Psoas muscle (tissue), 8 donors: Measurements from ENCODE around the gene SLC16A12. TPM values are rescaled to one million over a fixed set of nuclear protein-coding genes. Genes with fewer than 3 reads are reported as not detected.

Experiments
- ATAC-seq, 4 donors: fragments of 200-7000 bp; cut with Tn5 transposase; one replicate each; pipeline ENCODE4 v1.9.1; 2020; ENCODE audit warnings: moderate library complexity in 3 of 4, mild to moderate bottlenecking in 2 of 4
- DNase-seq, 2 donors: peaks; one replicate each; pipeline ENCODE4 v3.0.0-alpha.2; 2020
- H3K27ac ChIP-seq: fragments of 200-600 bp; one replicate; pipeline ENCODE4 v1.8.0; 2022
- H3K27me3 ChIP-seq, 3 donors: fragments of 200-600 bp in 1 of 3; one replicate each; pipeline versions ENCODE4 v1.6.1 to v1.8.0; 2013 to 2022; ENCODE audit warnings: low read length in 2 of 3, mild to moderate bottlenecking in 2 of 3, moderate library complexity in 1 of 3; ENCODE audit not compliant: insufficient read depth in 3 of 3
- H3K36me3 ChIP-seq, 2 donors: fragments of 200-600 bp in 1 of 2; one replicate each; pipeline versions ENCODE4 v1.6.1 to v1.8.0; 2013 to 2022; ENCODE audit warnings: low read depth in 1 of 2, mild to moderate bottlenecking in 1 of 2, moderate library complexity in 1 of 2; ENCODE audit not compliant: insufficient read depth in 1 of 2
- H3K4me1 ChIP-seq: fragments of 200-600 bp; one replicate; pipeline ENCODE4 v1.8.0; 2022
- H3K4me3 ChIP-seq: fragments of 200-600 bp; one replicate; pipeline ENCODE4 v1.8.0; 2022; ENCODE audit warnings: mild to moderate bottlenecking
- H3K9me3 ChIP-seq: fragments of 200-600 bp; one replicate; pipeline ENCODE4 v1.8.0; 2022
- WGBS, 3 donors: extraction: QIAGEN DNeasy Blood & Tissue Kit; methylation state at CpG; one replicate each; pipeline versions ENCODE4 v1.1.6 to v1.1.7; 2013; 5-methylcytosine and 5-hydroxymethylcytosine counted together
- intact Hi-C, 2 donors: fragments of 100-400 bp; cut with DNase I; formaldehyde crosslinking; loops; one replicate each; pipeline versions ENCODE4 v1.11.0 to v1.14.2; 2022
- polyA plus RNA-seq, 3 donors: library from polyadenylated mRNA; stranded (reverse); fragments of 200-250 nt; gene quantifications; one replicate each; pipeline ENCODE4 v1.2.3, GENCODE V29; 2013
- total RNA-seq, 4 donors: library from RNA; stranded (reverse); fragmentation: NEBNext Ultra II Directional in 2 of 4; extraction: Animal tissue kit (Norgen Biotek cat#: 25700) in 2 of 4; gene quantifications; one replicate each; pipeline versions ENCODE4 v1.2.1 to v1.2.4, GENCODE V29; 2021 to 2023
- TF ChIP-seq, protein P1 (sequence below): fragments of 200-600 bp; IDR thresholded peaks from one replicate; pipeline ENCODE4 v1.8.0; 2022; ENCODE audit warnings: antibody characterized with exemption
- donor health status: healthy with polysubstance abuse.
- donor health status: DM: no; HTN: no; CAD: no; lungs with moderate emphysema.
- donor health status: Bipolar disorder and iron deficiency.
- donor health status: healthy.
- donor health status: DM: yes; HTN: yes; CAD: no.
- donor health status: DM: no; HTN: no; CAD: no.
- donor health status: DM: no; HTN: no; CAD: no.
- donor health status: DM: yes; HTN: yes; CAD: no.

Gene SLC16A12
- total and polyA plus RNA-seq, 7 donors = 0.74 to 1.9 (median 1.2) TPM

DNA sequence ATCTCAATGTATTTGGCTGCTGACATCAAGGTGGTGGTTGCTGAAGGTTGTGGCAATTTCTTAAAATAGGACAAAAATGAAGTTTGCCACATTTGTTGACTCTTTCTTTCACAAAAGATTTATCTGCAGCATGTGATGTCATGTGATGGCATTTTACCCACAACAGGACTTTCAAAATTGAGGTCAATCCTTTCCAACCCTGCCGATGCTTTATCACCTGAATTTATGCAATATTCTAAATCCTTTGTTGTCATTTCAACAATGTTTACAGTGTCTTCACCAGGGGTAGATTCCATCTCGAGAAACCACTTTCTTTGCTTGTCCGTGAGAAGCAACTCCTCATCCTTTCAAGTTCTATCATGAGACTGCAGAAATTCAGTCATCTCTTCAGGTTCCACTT lies 40.6 kb upstream of the SLC16A12 start:
- ATAC-seq = no peak
- H3K36me3 ChIP-seq = no peaks in the 10 kb centered on the region
- no peak overlapping the region for H3K4me3 ChIP-seq
- no peaks in the 10 kb centered on the region for H3K9me3 ChIP-seq
- DNase-seq = no peak
- no peak overlapping the region for H3K27ac ChIP-seq
- TF ChIP-seq, protein P1, sequence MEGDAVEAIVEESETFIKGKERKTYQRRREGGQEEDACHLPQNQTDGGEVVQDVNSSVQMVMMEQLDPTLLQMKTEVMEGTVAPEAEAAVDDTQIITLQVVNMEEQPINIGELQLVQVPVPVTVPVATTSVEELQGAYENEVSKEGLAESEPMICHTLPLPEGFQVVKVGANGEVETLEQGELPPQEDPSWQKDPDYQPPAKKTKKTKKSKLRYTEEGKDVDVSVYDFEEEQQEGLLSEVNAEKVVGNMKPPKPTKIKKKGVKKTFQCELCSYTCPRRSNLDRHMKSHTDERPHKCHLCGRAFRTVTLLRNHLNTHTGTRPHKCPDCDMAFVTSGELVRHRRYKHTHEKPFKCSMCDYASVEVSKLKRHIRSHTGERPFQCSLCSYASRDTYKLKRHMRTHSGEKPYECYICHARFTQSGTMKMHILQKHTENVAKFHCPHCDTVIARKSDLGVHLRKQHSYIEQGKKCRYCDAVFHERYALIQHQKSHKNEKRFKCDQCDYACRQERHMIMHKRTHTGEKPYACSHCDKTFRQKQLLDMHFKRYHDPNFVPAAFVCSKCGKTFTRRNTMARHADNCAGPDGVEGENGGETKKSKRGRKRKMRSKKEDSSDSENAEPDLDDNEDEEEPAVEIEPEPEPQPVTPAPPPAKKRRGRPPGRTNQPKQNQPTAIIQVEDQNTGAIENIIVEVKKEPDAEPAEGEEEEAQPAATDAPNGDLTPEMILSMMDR = no peak
- 93 to 96% (median 94%) methylated on average over 3 of the region's 3 CpGs for WGBS, 3 donors
- intact Hi-C loops = loop anchor here in 1 of 2 donors (5.0 kb wide), 1 partner anchor 41 kb away; no protein-coding TSS in a partner anchor
- H3K4me1 ChIP-seq = no peaks in the 10 kb centered on the region
- no peaks in the 10 kb centered on the region for H3K27me3 ChIP-seq

DNA sequence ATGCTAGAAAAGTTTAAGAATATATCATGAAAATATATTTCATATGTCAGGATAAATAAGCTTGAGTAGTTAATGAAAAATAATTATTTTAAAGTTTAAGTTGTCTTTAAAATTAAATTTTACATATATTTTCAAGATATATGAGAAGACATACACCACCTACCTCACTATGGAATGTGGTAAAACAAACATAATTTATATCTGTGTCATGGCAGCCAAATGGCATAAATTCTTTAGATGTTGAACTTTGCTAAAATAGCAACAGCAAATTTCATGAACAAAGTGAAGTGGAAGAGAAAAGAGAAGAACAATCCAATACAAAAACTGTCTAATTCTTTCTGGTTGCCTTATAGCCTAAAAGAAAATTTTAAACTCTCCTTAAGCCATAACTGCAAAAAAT lies 39.6 kb upstream of the SLC16A12 start:
- Histone ChIP-seq H3K9me3 (no peaks in the 10 kb centered on the region), H3K4me1 (no peaks in the 10 kb centered on the region), H3K27ac (no peak overlapping the region), H3K4me3 (no peak overlapping the region), H3K27me3 (no peaks in the 10 kb centered on the region), H3K36me3 (no peaks in the 10 kb centered on the region)
- DNase-seq (no peak), ATAC-seq (no peak)
- TF ChIP-seq, protein P1 = no peak
- intact Hi-C loops = loop anchor here in 1 of 2 donors (5.0 kb wide), 1 partner anchor 42 kb away; no protein-coding TSS in a partner anchor

DNA sequence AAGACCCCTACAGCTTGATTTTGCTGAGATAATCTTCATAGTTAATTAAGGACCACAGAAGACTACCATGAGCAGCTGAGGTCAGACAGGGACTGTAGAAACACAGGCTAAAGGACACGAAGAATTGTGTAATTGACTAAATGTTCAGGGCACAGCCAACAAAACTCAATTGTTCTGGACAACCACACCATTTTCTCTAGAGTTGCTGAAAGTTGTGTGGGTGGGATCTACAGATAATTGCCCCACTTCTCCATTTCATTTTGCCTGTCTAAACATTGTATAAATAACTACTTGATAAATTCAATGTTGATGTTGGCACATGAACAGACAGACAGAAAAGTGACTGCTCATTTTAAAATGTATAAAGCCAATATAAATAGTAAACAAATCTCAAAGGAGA lies 39.0 kb upstream of the SLC16A12 start:
- Histone ChIP-seq H3K27me3 (no peaks in the 10 kb centered on the region), H3K4me3 (no peak overlapping the region), H3K27ac (no peak overlapping the region), H3K4me1 (no peaks in the 10 kb centered on the region), H3K36me3 (no peaks in the 10 kb centered on the region), H3K9me3 (no peaks in the 10 kb centered on the region)
- ATAC-seq (no peak), DNase-seq (no peak)
- TF ChIP-seq, protein P1 = no peak
- WGBS, 3 donors = 33 to 63% (median 46%) methylated on average over 1 of the region's 1 CpG
- intact Hi-C loops = no loop called here

DNA sequence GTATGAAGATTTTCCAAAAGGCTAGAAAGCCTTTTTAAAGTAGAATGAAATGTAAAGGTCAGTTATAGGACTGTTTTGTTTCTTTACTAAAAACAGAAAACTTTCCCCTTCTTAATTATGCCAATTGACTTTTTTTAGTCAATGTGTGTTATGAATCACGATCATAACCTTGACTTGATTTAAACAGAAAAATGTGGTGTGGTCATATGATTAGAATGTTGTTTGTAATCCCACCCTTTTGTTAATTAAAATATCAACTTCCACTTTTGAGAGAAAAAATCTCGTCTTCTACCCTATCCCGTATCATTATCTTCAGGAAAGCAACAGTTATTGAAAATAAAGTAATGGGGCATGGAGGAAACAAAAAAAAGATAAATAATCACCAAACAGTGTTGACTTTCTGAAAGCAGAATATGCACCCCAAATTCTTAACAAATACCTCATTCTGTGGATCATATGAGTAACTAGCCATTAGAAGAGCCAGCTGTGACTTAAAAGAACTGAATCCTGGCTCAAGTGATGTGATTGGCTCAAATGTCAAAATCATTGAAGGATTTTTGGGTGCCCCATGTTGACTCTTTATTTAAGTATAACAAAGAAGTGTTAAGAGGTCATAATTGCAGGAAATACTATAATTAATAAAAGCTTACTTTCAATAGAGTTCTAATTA lies 32.3 kb upstream of the SLC16A12 start:
- H3K36me3 ChIP-seq = no peaks in the 10 kb centered on the region
- intact Hi-C loops = loop anchor here in 1 of 2 donors (2.0 kb wide), 1 partner anchor 141 kb away; no protein-coding TSS in a partner anchor
- no peaks in the 10 kb centered on the region for H3K4me1 ChIP-seq
- no peak for DNase-seq
- no peak for ATAC-seq
- no peak overlapping the region for H3K27ac ChIP-seq
- TF ChIP-seq, protein P1 = no peak
- WGBS, 3 donors = 48 to 65% (median 61%) methylated on average over 3 of the region's 3 CpGs
- H3K9me3 ChIP-seq = no peaks in the 10 kb centered on the region
- no peak overlapping the region for H3K4me3 ChIP-seq
- H3K27me3 ChIP-seq = no peaks in the 10 kb centered on the region

DNA sequence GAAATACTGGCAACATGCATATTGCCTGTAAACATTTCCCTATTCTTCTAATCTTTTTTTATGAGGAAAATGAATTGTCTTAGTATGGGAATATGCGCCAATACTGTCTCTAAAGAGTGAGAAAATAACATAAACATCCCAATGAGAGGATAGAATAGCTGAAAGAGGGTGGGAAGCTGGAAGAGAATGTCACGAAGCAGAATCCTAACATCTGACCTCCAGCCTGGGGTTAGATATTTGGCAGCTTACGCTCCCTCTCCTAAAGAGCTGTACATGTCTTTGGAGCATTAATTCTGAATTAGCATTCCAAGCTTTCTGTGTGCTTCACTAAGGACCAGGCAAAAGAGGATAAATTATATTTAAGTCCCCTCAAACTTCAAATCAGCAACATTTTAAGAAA lies 31.6 kb upstream of the SLC16A12 start:
- no peaks in the 10 kb centered on the region for H3K9me3 ChIP-seq
- no peaks in the 10 kb centered on the region for H3K27me3 ChIP-seq
- H3K27ac ChIP-seq = no peak overlapping the region
- TF ChIP-seq, protein P1 = no peak
- ATAC-seq = no peak
- no peak overlapping the region for H3K4me3 ChIP-seq
- no peaks in the 10 kb centered on the region for H3K36me3 ChIP-seq
- intact Hi-C loops = loop anchor here in 1 of 2 donors (2.0 kb wide), 1 partner anchor 140 kb away; no protein-coding TSS in a partner anchor
- 47 to 80% (median 68%) methylated on average over 3 of the region's 3 CpGs for WGBS, 3 donors
- no peaks in the 10 kb centered on the region for H3K4me1 ChIP-seq
- DNase-seq = no peak
